Prostate gland (tissue), 2 donors: Measurements from ENCODE around the gene EHMT1. TPM values are rescaled to one million over a fixed set of nuclear protein-coding genes. Genes with fewer than 3 reads are reported as not detected.

Experiments used
- DNase-seq: peaks from one replicate; pipeline ENCODE4 v3.0.0-alpha.2; 2019; ENCODE audit warnings: low spot score
- H3K27ac ChIP-seq, 2 donors: fragments of 200-600 bp; sonication (generic); 2 replicates each; pipeline ENCODE4 v1.5.1; 2017 to 2019
- H3K27me3 ChIP-seq: fragments of 200-600 bp; sonication (generic); replicated peaks from 2 replicates; pipeline ENCODE4 v1.5.1; 2019; ENCODE audit not compliant: insufficient read depth
- H3K36me3 ChIP-seq, 2 donors: fragments of 200-600 bp; sonication (generic); 1 replicate in 1 of 2; 2 replicates in 1 of 2; pipeline versions ENCODE4 v1.5.1 to v1.8.1; 2017 to 2019
- H3K4me1 ChIP-seq: fragments of 200-600 bp; sonication (generic); replicated peaks from 2 replicates; pipeline ENCODE4 v1.5.1; 2019
- H3K4me3 ChIP-seq, 2 donors: fragments of 200-600 bp; sonication (generic); 2 replicates each; pipeline ENCODE4 v1.5.1; 2017 to 2019
- H3K9me3 ChIP-seq: fragments of 200-600 bp; sonication (generic); 2 replicates; pipeline ENCODE4 v1.5.1; 2017
- CTCF ChIP-seq, 4 experiments: fragments of 200-600 bp in 2 of 4; fragments of 450-650 bp in 2 of 4; sonication (generic) in 2 of 4; IDR thresholded peaks; 1 replicate in 3 of 4; 2 replicates in 1 of 4; pipeline ENCODE4 v1.5.1; 2016 to 2019; ENCODE audit warnings: antibody characterized with exemption in 4 of 4, mild to moderate bottlenecking in 2 of 4, moderate library complexity in 2 of 4
- POLR2A ChIP-seq: fragments of 450-650 bp; IDR thresholded peaks from one replicate; pipeline ENCODE4 v1.6.1; 2016; ENCODE audit warnings: antibody characterized with exemption, mild to moderate bottlenecking
- POLR2AphosphoS5 ChIP-seq: sonication (generic); formaldehyde crosslinking; IDR thresholded peaks from one replicate; pipeline ENCODE4 v1.6.1; 2017; ENCODE audit warnings: antibody characterized with exemption
- WGBS: methylation state at CpG from one replicate; pipeline ENCODE4 v1.1.5; 2018; 5-methylcytosine and 5-hydroxymethylcytosine counted together
- intact Hi-C: fragments of 100-400 bp; cut with DNase I; formaldehyde crosslinking; loops from one replicate; pipeline ENCODE4 v1.14.2; 2022
- total RNA-seq, 2 donors: library from RNA; depleted of rRNA; stranded (reverse); fragments of >200 nt; gene quantifications; one replicate each; pipeline ENCODE4 v1.1.0, GENCODE V29; 2016

EHMT1 gene
- total RNA-seq, 2 donors from 2014 or later = 81.3 to 149 TPM

GRCh38 chr9:137752426-137752825 lies 133.6 kb downstream of the EHMT1 start:
- no peaks in the 10 kb centered on the region for H3K27me3 ChIP-seq
- TF ChIP-seq POLR2AphosphoS5 = no peak
- no peak for TF ChIP-seq POLR2A
- TF ChIP-seq CTCF (IDR thresholded peaks at IDR 0.05) = no peak
- no peak overlapping the region for H3K4me3 ChIP-seq
- WGBS = 92% methylated on average over 14 of the region's 14 CpGs
- no peaks in the 10 kb centered on the region for H3K36me3 ChIP-seq
- intact Hi-C loops = no loop called here
- no peak for DNase-seq
- no peaks in the 10 kb centered on the region for H3K9me3 ChIP-seq
- H3K4me1 ChIP-seq = no peaks in the 10 kb centered on the region
- H3K27ac ChIP-seq = no peak overlapping the region

- no peak for DNase-seq
- 93% methylated on average over 22 of the region's 22 CpGs for WGBS
- H3K27me3 ChIP-seq = no peaks in the 10 kb centered on the region
- no peak overlapping the region for H3K4me3 ChIP-seq
- no peaks in the 10 kb centered on the region for H3K4me1 ChIP-seq
- intact Hi-C loops = no loop called here
- H3K9me3 ChIP-seq = no peaks in the 10 kb centered on the region
- TF ChIP-seq POLR2A (no peak), CTCF (IDR thresholded peaks at IDR 0.05) (no peak), POLR2AphosphoS5 (no peak)
- H3K27ac ChIP-seq = no peak overlapping the region
- H3K36me3 ChIP-seq = peaks cover 0 to 4% of the 10 kb centered on the region in 2 donors
Observed at GRCh38 chr9:137753192-137753765, 134.5 kb downstream of the EHMT1 start.

GRCh38 chr9:137755261-137755927 lies 136.6 kb downstream of the EHMT1 start:
- intact Hi-C loops = no loop called here
- DNase-seq = no peak
- 91% methylated on average over 7 of the region's 7 CpGs for WGBS
- no peaks in the 10 kb centered on the region for H3K27me3 ChIP-seq
- no peaks in the 10 kb centered on the region for H3K4me1 ChIP-seq
- no peak overlapping the region for H3K4me3 ChIP-seq
- peaks cover 0 to 7% of the 10 kb centered on the region in 2 donors for H3K36me3 ChIP-seq
- TF ChIP-seq POLR2A (no peak), POLR2AphosphoS5 (no peak), CTCF (IDR thresholded peaks at IDR 0.05) (no peak)
- H3K9me3 ChIP-seq = no peaks in the 10 kb centered on the region
- no peak overlapping the region for H3K27ac ChIP-seq

GRCh38 chr9:137756045-137756744 lies 137.4 kb downstream of the EHMT1 start:
- DNase-seq = no peak
- peak; percentile 49 for TF ChIP-seq POLR2AphosphoS5
- no peak for TF ChIP-seq CTCF (IDR thresholded peaks at IDR 0.05)
- TF ChIP-seq POLR2A = no peak
- Histone ChIP-seq H3K4me3 (no peak overlapping the region), H3K27me3 (no peaks in the 10 kb centered on the region), H3K27ac (peak overlapping the region in 1 of 2 donors; percentile 40), H3K36me3 (peaks cover 0 to 7% of the 10 kb centered on the region in 2 donors), H3K9me3 (no peaks in the 10 kb centered on the region), H3K4me1 (no peaks in the 10 kb centered on the region)
- intact Hi-C loops = no loop called here
- WGBS = 73% methylated on average over 13 of the region's 13 CpGs
